H1 (cell line): ENCODE results near the gene KLK10. TPM values are rescaled to one million over a fixed set of nuclear protein-coding genes. Genes with fewer than 3 reads are reported as not detected.

Source experiments
- ATF3 ChIP-seq: IDR thresholded peaks from 2 replicates; pipeline ENCODE4 v1.6.1; 2011; ENCODE audit warnings: low read depth, mild to moderate bottlenecking, low read length; ENCODE audit not compliant: insufficient read depth
- CHD2 ChIP-seq: IDR thresholded peaks from 2 replicates; pipeline ENCODE4 v1.6.1; 2012; ENCODE audit warnings: low read length, improper control_type of control experiment
- MAFK ChIP-seq: IDR thresholded peaks from 2 replicates; pipeline ENCODE4 v1.6.1; 2012; ENCODE audit warnings: low read depth, mild to moderate bottlenecking, improper control_type of control experiment, low read length
- SIN3A ChIP-seq, 2 experiments: IDR thresholded peaks in 1 of 2; conservative IDR thresholded peaks in 1 of 2; 2 replicates each; pipeline ENCODE4 v1.6.1; 2011 to 2012; ENCODE audit warnings: low read length in 2 of 2, improper control_type of control experiment in 1 of 2, low read depth in 1 of 2, mild to moderate bottlenecking in 1 of 2
- SIRT6 ChIP-seq: IDR thresholded peaks from one replicate; pipeline ENCODE4 v1.7.1; 2012; ENCODE audit warnings: low read length, inconsistent platforms
- SUZ12 ChIP-seq: fragments of 200-600 bp; sonication (generic); IDR thresholded peaks from 2 replicates; pipeline ENCODE4 v1.6.1; 2012; ENCODE audit warnings: mild to moderate bottlenecking, inconsistent platforms, low read length, moderate library complexity, mixed read lengths
- polyA plus RNA-seq, 7 experiments: library from polyadenylated mRNA; depleted of rRNA in 3 of 7; stranded (reverse) in 5 of 7; unstranded in 2 of 7; fragments of >200 nt in 5 of 7; fragments of 200-250 nt in 2 of 7; gene quantifications; 1 replicate in 5 of 7; 2 replicates in 1 of 7; 4 replicates in 1 of 7; pipeline versions ENCODE4 v1.2.1 to v1.2.3, GENCODE V29; 2011 to 2013; ENCODE audit warnings: missing spikeins in 2 of 7, mixed read lengths in 2 of 7
- total RNA-seq: library from RNA; stranded (reverse); fragmentation: NEBNext Ultra II Directional; extraction: Animal tissue kit (Norgen Biotek cat#: 25700); gene quantifications from 2 replicates; pipeline ENCODE4 v1.2.1, GENCODE V29; 2021

KLK10 gene
- total and polyA plus RNA-seq, 2 of the 8 experiments (the other 6 are each of a cell fraction or from before 2014, with no cell fraction given): 4.8 to 9.7 TPM

GRCh38 chr19:51019544-51019925 lies at the start of gene KLK10 (continued):
- no peak for TF ChIP-seq SIN3A (conservative IDR thresholded peaks at IDR 0.05 in 1 of 2, IDR thresholded peaks at IDR 0.05 in 1 of 2; ENCODE audit: low read depth in 1 of 2, low read length in 2 of 2)
- TF ChIP-seq MAFK: no peak
- no peak for TF ChIP-seq SUZ12
- TF ChIP-seq ATF3: no peak
- TF ChIP-seq CHD2: no peak
- no peak for TF ChIP-seq SIRT6
